Spleen (tissue), 11 donors: Measurements from ENCODE around the gene SLC12A1. TPM values are rescaled to one million over a fixed set of nuclear protein-coding genes. Genes with fewer than 3 reads are reported as not detected.
A peak's percentile ranks its signal among the peaks of the same experiment; 100 is the strongest.

Source experiments
- DNase-seq: peaks from one replicate; pipeline ENCODE4 v3.0.0-alpha.2; 2020
- H3K27ac ChIP-seq, 8 donors: fragments of 200-600 bp; sonication (generic) in 7 of 8; 1 replicate in 4 of 8; 2 replicates in 4 of 8; pipeline versions ENCODE4 v1.5.0 to v1.8.0; 2016 to 2021; ENCODE audit warnings: inconsistent platforms in 4 of 8, mild to moderate bottlenecking in 4 of 8, moderate library complexity in 1 of 8
- H3K27me3 ChIP-seq, 7 donors: fragments of 200-600 bp; sonication (generic) in 6 of 7; replicated peaks in 1 of 7; 1 replicate in 4 of 7; 2 replicates in 3 of 7; pipeline versions ENCODE4 v1.5.0 to v1.8.0; 2016 to 2021; ENCODE audit warnings: inconsistent platforms in 3 of 7, mild to moderate bottlenecking in 1 of 7
- H3K36me3 ChIP-seq, 6 donors: fragments of 200-600 bp; sonication (generic) in 5 of 6; 1 replicate in 4 of 6; 2 replicates in 2 of 6; pipeline versions ENCODE4 v1.5.0 to v1.8.0; 2016 to 2021; ENCODE audit warnings: inconsistent platforms in 2 of 6
- H3K4me1 ChIP-seq, 6 donors: fragments of 200-600 bp; sonication (generic) in 5 of 6; 1 replicate in 3 of 6; 2 replicates in 3 of 6; pipeline versions ENCODE4 v1.5.0 to v1.8.0; 2016 to 2021; ENCODE audit warnings: inconsistent platforms in 3 of 6
- H3K4me3 ChIP-seq, 8 donors: fragments of 200-600 bp; sonication (generic) in 7 of 8; 1 replicate in 4 of 8; 2 replicates in 4 of 8; pipeline versions ENCODE4 v1.5.0 to v1.8.0; 2016 to 2021; ENCODE audit warnings: inconsistent platforms in 4 of 8, mild to moderate bottlenecking in 4 of 8, moderate library complexity in 2 of 8
- H3K9me3 ChIP-seq, 8 donors: fragments of 200-600 bp; sonication (generic) in 7 of 8; 1 replicate in 4 of 8; 2 replicates in 4 of 8; pipeline versions ENCODE4 v1.5.0 to v1.8.0; 2016 to 2021; ENCODE audit warnings: inconsistent platforms in 4 of 8
- CTCF ChIP-seq, 11 experiments: fragments of 200-600 bp in 7 of 11; fragments of 450-650 bp in 4 of 11; sonication (generic) in 4 of 11; IDR thresholded peaks in 8 of 11; conservative IDR thresholded peaks in 3 of 11; 1 replicate in 7 of 11; 2 replicates in 4 of 11; pipeline versions ENCODE4 v1.4.0 to v1.8.0; 2016 to 2021; ENCODE audit warnings: antibody characterized with exemption in 11 of 11, inconsistent platforms in 4 of 11, mild to moderate bottlenecking in 1 of 11
- POLR2A ChIP-seq, 3 donors: fragments of 450-650 bp; IDR thresholded peaks; one replicate each; pipeline ENCODE4 v1.5.1; 2017; ENCODE audit warnings: antibody characterized with exemption in 3 of 3, mild to moderate bottlenecking in 1 of 3
- POLR2AphosphoS5 ChIP-seq, 3 donors: sonication (generic); formaldehyde crosslinking; IDR thresholded peaks; one replicate each; pipeline ENCODE4 v1.5.1; 2017; ENCODE audit warnings: antibody characterized with exemption in 3 of 3
- WGBS, 5 donors: extraction: QIAGEN DNeasy Blood & Tissue Kit in 3 of 5; methylation state at CpG; one replicate each; pipeline versions ENCODE4 v1.1.5 to v1.1.7; 2013 to 2018; 5-methylcytosine and 5-hydroxymethylcytosine counted together
- intact Hi-C: fragments of 100-400 bp; cut with DNase I; formaldehyde crosslinking; loops from one replicate; pipeline ENCODE4 v1.15.0; 2023; ENCODE audit warnings: low total_unique reads
- polyA plus RNA-seq, 3 donors: library from polyadenylated mRNA; stranded (reverse); fragments of 200-250 nt; gene quantifications; one replicate each; pipeline ENCODE4 v1.2.1, GENCODE V29; 2013
- total RNA-seq, 7 donors: library from RNA; depleted of rRNA in 3 of 7; stranded (reverse); fragments of >200 nt in 3 of 7; fragmentation: NEBNext Ultra II Directional in 4 of 7; extraction: Animal tissue kit (Norgen Biotek cat#: 25700) in 4 of 7; gene quantifications; one replicate each; pipeline versions ENCODE4 v1.1.0 to v1.2.1, GENCODE V29; 2016 to 2021
- donor health status: healthy with polysubstance abuse.
- donor health status: DM: no; HTN: no; CAD: no; lungs with moderate emphysema.
- donor health status: DM: no; HTN: no; CAD: no.
- donor health status: Bipolar disorder and iron deficiency.
- donor health status: healthy.
- donor health status: DM: no; HTN: no; CAD: no.
- donor health status: DM: yes; HTN: yes; CAD: no.

The SLC12A1 gene
- total and polyA plus RNA-seq, 10 donors: 0.02 TPM; not detected in 8

- TF ChIP-seq CTCF (IDR thresholded peaks at IDR 0.05 in 8 of 11, conservative IDR thresholded peaks at IDR 0.05 in 3 of 11) (no peak), POLR2A (IDR thresholded peaks at IDR 0.05) (no peak), POLR2AphosphoS5 (IDR thresholded peaks at IDR 0.05) (no peak)
- Histone ChIP-seq H3K27me3 (peaks cover 0 to 20% (median 11%) of the 10 kb centered on the region in 7 donors), H3K27ac (no peak overlapping the region), H3K36me3 (no peaks in the 10 kb centered on the region), H3K9me3 (peaks cover 0 to 7% (median 0%) of the 10 kb centered on the region in 8 donors), H3K4me3 (no peak overlapping the region), H3K4me1 (peaks cover 0 to 25% (median 13%) of the 10 kb centered on the region in 6 donors)
- 87 to 93% (median 92%) methylated on average over 4 of the region's 4 CpGs for WGBS, 5 donors
- intact Hi-C loops: loop anchor here (2.0 kb wide), 1 partner anchor 19 kb away; no protein-coding TSS in a partner anchor
- DNase-seq: no peak
Observed at GRCh38 chr15:48176112-48176511, 30.0 kb upstream of the SLC12A1 start.

- DNase-seq: no peak
- intact Hi-C loops: loop anchor here (2.0 kb wide), 1 partner anchor 20 kb away; no protein-coding TSS in a partner anchor
- Histone ChIP-seq H3K27me3 (peaks cover 0 to 20% (median 11%) of the 10 kb centered on the region in 7 donors), H3K4me3 (peak overlapping the region in 5 of 8 donors; percentile 54 to 82 (median 65)), H3K36me3 (no peaks in the 10 kb centered on the region), H3K4me1 (peaks cover 0 to 25% (median 13%) of the 10 kb centered on the region in 6 donors), H3K27ac (peak overlapping the region in 5 of 8 donors; percentile 76 to 90 (median 82)), H3K9me3 (peaks cover 0 to 7% (median 0%) of the 10 kb centered on the region in 8 donors)
- TF ChIP-seq CTCF (IDR thresholded peaks at IDR 0.05 in 8 of 11, conservative IDR thresholded peaks at IDR 0.05 in 3 of 11): no peak
- TF ChIP-seq POLR2A (IDR thresholded peaks at IDR 0.05): no peak
- TF ChIP-seq POLR2AphosphoS5 (IDR thresholded peaks at IDR 0.05): no peak
- WGBS, 5 donors: 66 to 82% (median 73%) methylated on average over 2 of the region's 2 CpGs
Observed at GRCh38 chr15:48176957-48177356, 29.1 kb upstream of the SLC12A1 start.

- Histone ChIP-seq H3K9me3 (peaks cover 0 to 3% (median 0%) of the 10 kb centered on the region in 8 donors), H3K27ac (peak overlapping the region; percentile 71 to 90 (median 82)), H3K4me3 (peak overlapping the region; percentile 54 to 82 (median 64)), H3K4me1 (peaks cover 0 to 25% (median 13%) of the 10 kb centered on the region in 6 donors), H3K36me3 (no peaks in the 10 kb centered on the region), H3K27me3 (peaks cover 0 to 25% (median 11%) of the 10 kb centered on the region in 7 donors)
- no peak for DNase-seq
- intact Hi-C loops: loop anchor here (2.0 kb wide), 1 partner anchor 21 kb away; no protein-coding TSS in a partner anchor
- WGBS, 5 donors: 1% methylated on average over 10 of the region's 10 CpGs
- TF ChIP-seq CTCF (IDR thresholded peaks at IDR 0.05 in 8 of 11, conservative IDR thresholded peaks at IDR 0.05 in 3 of 11): no peak
- no peak for TF ChIP-seq POLR2A (IDR thresholded peaks at IDR 0.05)
- TF ChIP-seq POLR2AphosphoS5 (IDR thresholded peaks at IDR 0.05): no peak
Observed at GRCh38 chr15:48177383-48177765, 28.7 kb upstream of the SLC12A1 start.

- H3K27ac ChIP-seq: peak within 1 kb of the TSS; percentile 71 to 90 (median 82)
- 3 to 7% (median 4%) methylated on average over 33 to 71 of the region's 71 CpGs for WGBS, 5 donors
- intact Hi-C loops: loop anchor here (2.0 kb wide), 1 partner anchor 21 kb away; no protein-coding TSS in a partner anchor
Observed at GRCh38 chr15:48177766-48178647, 28.1 kb upstream of the SLC12A1 start, which contains the start of gene MYEF2. MYEF2 (minus strand) TSS chr15:48178295; CDS start chr15:48178237, 58 bp downstream.

More at GRCh38 chr15:48177766-48178647, 28.1 kb upstream of the SLC12A1 start, which contains the start of gene MYEF2:
- DNase-seq: peak; percentile 88
- Histone ChIP-seq H3K4me1 (peaks cover 0 to 25% (median 13%) of the 10 kb centered on the region in 6 donors), H3K9me3 (no peaks in the 10 kb centered on the region), H3K4me3 (peak within 1 kb of the TSS; percentile 54 to 82 (median 64)), H3K36me3 (no peaks in the 10 kb centered on the region), H3K27me3 (peaks cover 0 to 29% (median 11%) of the 10 kb centered on the region in 7 donors)
- TF ChIP-seq CTCF (IDR thresholded peaks at IDR 0.05 in 8 of 11, conservative IDR thresholded peaks at IDR 0.05 in 3 of 11): peak in 1 of 11 experiments; percentile 22
- TF ChIP-seq POLR2A (IDR thresholded peaks at IDR 0.05): no peak
- TF ChIP-seq POLR2AphosphoS5 (IDR thresholded peaks at IDR 0.05): peak; percentile 43 to 64 (median 61)
